NCI-H187 treated with DMSO at 0.1 percent for 48 hours (cell line): ENCODE measurements around the gene RALGPS1.

Experiments
- DNase-seq: peaks from one replicate; lab custom pipeline; 2025; lab: John Stamatoyannopoulos, UW

The RALGPS1 gene

DNA sequence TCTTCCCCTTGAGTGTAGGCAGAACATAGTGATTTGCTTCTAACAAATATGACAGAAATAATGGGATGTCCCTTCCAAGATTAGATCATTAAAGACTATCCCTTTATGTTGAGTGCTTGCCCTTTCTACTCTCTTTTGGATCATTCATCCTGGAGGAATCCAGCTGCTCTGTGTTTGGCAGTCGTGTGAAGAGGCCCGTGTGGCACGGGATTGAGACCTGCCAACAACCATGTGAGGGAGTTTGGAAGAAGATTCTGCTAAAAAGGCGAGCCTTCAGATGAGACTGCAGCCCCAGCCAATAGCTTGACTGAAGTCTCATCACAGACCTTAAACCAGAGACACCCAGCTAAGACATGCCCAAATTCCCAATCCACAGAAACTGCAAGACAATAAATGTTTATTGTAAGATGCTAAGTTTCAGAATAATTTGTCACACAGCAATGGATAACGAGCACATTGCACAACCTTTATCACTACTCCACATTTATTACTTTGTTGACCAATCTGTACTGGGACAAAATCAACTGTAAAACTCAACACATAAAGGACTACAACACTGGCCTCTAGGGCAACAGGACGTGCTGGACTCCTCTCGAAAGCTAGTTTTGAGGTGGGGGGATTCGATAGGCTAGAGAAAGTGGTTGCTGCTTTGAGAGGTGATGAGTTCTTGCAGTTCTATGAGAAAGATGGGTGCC lies 165.0 kb downstream of the RALGPS1 start:
- DNase-seq: no peak

- DNase-seq: no peak
These were observed 166.9 kb downstream of the RALGPS1 start for GRCh38 chr9:127081250-127082185.

- no peak for DNase-seq
These were observed 168.8 kb downstream of the RALGPS1 start for GRCh38 chr9:127083138-127083980.

- no peak for DNase-seq
These were observed 169.8 kb downstream of the RALGPS1 start for GRCh38 chr9:127084076-127085039.

DNA sequence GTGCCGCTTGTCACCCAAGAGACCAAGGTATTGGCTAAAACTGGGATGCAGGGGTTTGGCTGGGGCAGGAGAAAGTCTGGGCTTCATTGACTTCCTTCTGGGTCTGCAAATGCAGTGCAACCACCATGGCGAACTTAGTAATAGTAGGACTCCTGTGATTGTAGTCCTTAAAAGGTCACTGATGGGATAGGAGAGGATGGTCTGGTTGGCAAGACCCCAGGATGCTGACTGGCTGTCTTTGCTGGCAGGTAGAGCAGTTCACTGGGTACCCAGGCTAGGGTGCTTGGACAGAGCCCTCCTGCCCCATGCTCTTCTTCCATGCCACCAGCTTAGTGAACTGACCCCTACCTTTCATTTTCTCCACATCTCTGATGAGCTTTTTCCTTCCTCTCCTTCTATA lies 170.6 kb downstream of the RALGPS1 start:
- no peak for DNase-seq

- no peak for DNase-seq
These were observed 172.2 kb downstream of the RALGPS1 start for GRCh38 chr9:127086771-127087170.

DNA sequence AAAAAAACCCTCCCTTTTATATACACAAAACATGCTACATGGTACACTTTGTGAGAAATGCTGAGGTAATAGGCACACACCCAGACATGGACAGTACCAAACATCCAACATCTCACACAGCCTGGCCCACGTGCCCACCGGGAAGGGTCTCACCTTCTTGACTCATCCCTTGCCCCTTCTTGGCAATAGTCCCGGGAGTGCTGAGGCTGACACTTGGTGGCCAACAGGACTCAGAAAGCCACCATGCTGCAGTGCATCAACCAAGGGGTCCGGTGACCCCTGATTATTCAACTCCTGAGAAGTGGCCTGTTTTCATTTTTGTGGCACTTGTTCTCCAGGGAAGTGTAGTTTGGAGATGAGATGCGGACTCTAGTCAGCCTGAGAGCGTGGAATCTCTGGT lies 172.8 kb downstream of the RALGPS1 start:
- no peak for DNase-seq

- DNase-seq: no peak
These were observed 173.3 kb downstream of the RALGPS1 start for GRCh38 chr9:127087836-127088235.

GRCh38 chr9:127088724-127089615 lies 174.4 kb downstream of the RALGPS1 start:
- no peak for DNase-seq

GRCh38 chr9:127089631-127090081 lies 175.1 kb downstream of the RALGPS1 start:
- no peak for DNase-seq

- no peak for DNase-seq
These were observed 175.9 kb downstream of the RALGPS1 start for GRCh38 chr9:127090341-127090985.

- no peak for DNase-seq
These were observed 176.9 kb downstream of the RALGPS1 start for GRCh38 chr9:127091526-127091925.

- no peak for DNase-seq
These were observed 177.5 kb downstream of the RALGPS1 start for GRCh38 chr9:127092041-127092608.

DNA sequence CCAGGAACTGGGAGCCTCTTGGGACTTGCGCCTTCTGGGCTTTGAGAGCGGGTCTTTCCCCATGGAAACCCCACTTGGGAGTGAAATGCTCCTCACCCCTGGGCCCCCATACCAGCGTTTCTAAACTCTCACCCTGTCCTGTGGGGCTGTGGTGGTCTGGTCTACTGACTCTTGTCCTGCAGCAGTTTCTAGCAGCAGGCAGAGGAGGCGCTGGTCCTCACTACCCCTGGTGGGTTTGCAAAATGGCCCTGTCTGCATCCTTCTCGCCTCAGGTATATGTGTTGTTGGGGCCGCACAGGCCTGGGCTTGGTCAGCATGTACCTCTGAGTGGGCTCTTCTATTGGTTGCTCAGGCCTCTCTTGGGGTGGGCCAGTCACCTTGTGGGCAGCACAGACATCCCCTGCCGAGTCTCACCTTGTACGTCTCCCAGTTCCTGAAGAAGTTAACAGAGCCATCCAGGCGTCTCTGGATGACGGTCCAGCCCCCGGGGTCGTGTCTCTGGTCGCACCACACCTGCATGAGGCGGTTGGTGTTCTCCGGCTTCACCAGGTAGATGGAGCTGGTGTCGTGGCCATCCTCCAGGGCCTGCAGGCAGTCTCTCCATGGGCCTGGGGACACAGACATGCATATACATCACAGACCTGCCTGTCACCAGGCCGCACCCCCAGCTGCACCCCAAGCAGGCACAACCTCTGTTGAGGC lies 178.9 kb downstream of the RALGPS1 start:
- DNase-seq: no peak

- no peak for DNase-seq
These were observed 180.8 kb downstream of the RALGPS1 start for GRCh38 chr9:127095411-127095810.

DNA sequence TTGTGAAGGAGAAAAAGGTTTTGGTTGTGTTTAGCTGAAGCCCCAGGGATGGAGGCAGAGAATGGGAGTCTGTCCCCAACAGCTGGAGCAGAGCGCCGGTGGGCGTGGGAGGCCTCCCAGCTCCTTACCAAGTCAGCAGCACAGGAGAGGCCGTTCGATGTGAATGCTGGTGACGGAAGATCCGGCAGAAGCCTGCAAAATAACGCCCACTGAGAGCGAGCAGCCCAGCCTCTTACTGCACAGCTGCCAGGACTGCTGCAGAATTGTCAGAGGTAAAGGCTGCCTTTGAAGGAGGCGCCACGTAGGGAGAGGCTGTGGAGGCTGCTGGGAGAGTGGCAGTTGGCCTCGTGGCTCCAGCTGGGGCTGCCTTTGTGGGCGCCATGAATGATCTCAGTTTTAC lies 181.6 kb downstream of the RALGPS1 start:
- DNase-seq: no peak

- DNase-seq: no peak
These were observed 183.1 kb downstream of the RALGPS1 start for GRCh38 chr9:127097683-127098082.

- no peak for DNase-seq
These were observed 184.5 kb downstream of the RALGPS1 start for GRCh38 chr9:127098916-127099553.
